Spinal cord (tissue), 10 donors: Measurements from ENCODE around the gene WFIKKN2. TPM values are rescaled to one million over a fixed set of nuclear protein-coding genes. Genes with fewer than 3 reads are reported as not detected.

Experiments
- DNase-seq, 6 donors: peaks; one replicate each; pipeline versions ENCODE4 v3.0.0 to v3.0.0-alpha.2; 2013 to 2015; ENCODE audit warnings: low spot score in 6 of 6, low read depth in 4 of 6
- H3K27ac ChIP-seq: one replicate; pipeline ENCODE4 v1.5.1; 2013; ENCODE audit warnings: low read depth, low read length, control low read depth
- H3K27me3 ChIP-seq: one replicate; pipeline ENCODE4 v1.6.1; 2013; ENCODE audit warnings: low read length; ENCODE audit not compliant: control insufficient read depth, insufficient read depth
- H3K36me3 ChIP-seq: one replicate; pipeline ENCODE4 v1.6.1; 2013; ENCODE audit warnings: low read length; ENCODE audit not compliant: control insufficient read depth, insufficient read depth
- H3K4me1 ChIP-seq: one replicate; pipeline ENCODE4 v1.6.1; 2013; ENCODE audit warnings: low read length; ENCODE audit not compliant: control insufficient read depth, insufficient read depth
- H3K4me3 ChIP-seq: one replicate; pipeline ENCODE4 v1.5.1; 2013; ENCODE audit warnings: low read depth, low read length, control low read depth
- H3K9me3 ChIP-seq: one replicate; pipeline ENCODE4 v1.6.1; 2013; ENCODE audit warnings: low read length; ENCODE audit not compliant: control insufficient read depth, insufficient read depth
- WGBS: methylation state at CpG from one replicate; pipeline ENCODE4 v1.1.5; 2013; ENCODE audit warnings: missing lambda C conversion rate; ENCODE audit not compliant: insufficient coverage; 5-methylcytosine and 5-hydroxymethylcytosine counted together
- polyA plus RNA-seq, 2 donors: library from polyadenylated mRNA; unstranded; fragments of 120-200 nt; gene quantifications; one replicate each; pipeline ENCODE4 v1.2.1, GENCODE V29; 2013; ENCODE audit not compliant: insufficient read length in 2 of 2
- total RNA-seq, 2 donors: library from RNA; depleted of rRNA in 1 of 2; stranded (reverse); fragments of 120-200 nt in 1 of 2; fragments of >200 nt in 1 of 2; gene quantifications; one replicate each; pipeline versions ENCODE4 v1.2.3 to v1.2.4, GENCODE V29; 2013 to 2014
- donor health status: healthy.

The WFIKKN2 gene
- total and polyA plus RNA-seq, 4 donors, result 6.3 to 111 (median 13.4) TPM

GRCh38 chr17:50807675-50808074, 27.7 kb upstream of the WFIKKN2 start:
- Histone ChIP-seq H3K9me3 (no peaks in the 10 kb centered on the region), H3K27ac (no peak overlapping the region), H3K27me3 (no peaks in the 10 kb centered on the region), H3K4me3 (no peak overlapping the region), H3K36me3 (no peaks in the 10 kb centered on the region), H3K4me1 (no peaks in the 10 kb centered on the region)
- 80% methylated on average over 3 of the region's 5 CpGs for WGBS
- no peak for DNase-seq

GRCh38 chr17:50808413-50808812, 27.0 kb upstream of the WFIKKN2 start:
- no peaks in the 10 kb centered on the region for H3K4me1 ChIP-seq
- no peak overlapping the region for H3K4me3 ChIP-seq
- 94% methylated on average over 6 of the region's 7 CpGs for WGBS
- H3K27me3 ChIP-seq, result no peaks in the 10 kb centered on the region
- no peak overlapping the region for H3K27ac ChIP-seq
- no peaks in the 10 kb centered on the region for H3K36me3 ChIP-seq
- no peaks in the 10 kb centered on the region for H3K9me3 ChIP-seq
- no peak for DNase-seq

GRCh38 chr17:50808888-50809287, 26.5 kb upstream of the WFIKKN2 start:
- no peak for DNase-seq
- no peak overlapping the region for H3K4me3 ChIP-seq
- H3K9me3 ChIP-seq, result no peaks in the 10 kb centered on the region
- WGBS, result 80% methylated on average over 3 of the region's 3 CpGs
- no peaks in the 10 kb centered on the region for H3K4me1 ChIP-seq
- H3K27ac ChIP-seq, result no peak overlapping the region
- no peaks in the 10 kb centered on the region for H3K36me3 ChIP-seq
- H3K27me3 ChIP-seq, result no peaks in the 10 kb centered on the region

- Histone ChIP-seq H3K27ac (no peak overlapping the region), H3K36me3 (no peaks in the 10 kb centered on the region), H3K4me3 (no peak overlapping the region), H3K4me1 (peaks cover 5% of the 10 kb centered on the region), H3K9me3 (no peaks in the 10 kb centered on the region), H3K27me3 (peaks cover 2% of the 10 kb centered on the region)
- no peak for DNase-seq
These were observed 21.8 kb upstream of the WFIKKN2 start for GRCh38 chr17:50813583-50813982.

- peaks cover 2% of the 10 kb centered on the region for H3K27me3 ChIP-seq
- no peak overlapping the region for H3K4me3 ChIP-seq
- H3K4me1 ChIP-seq, result peaks cover 5% of the 10 kb centered on the region
- DNase-seq, result no peak
- WGBS, result 80% methylated on average over 3 of the region's 3 CpGs
- no peak overlapping the region for H3K27ac ChIP-seq
- H3K9me3 ChIP-seq, result no peaks in the 10 kb centered on the region
- H3K36me3 ChIP-seq, result no peaks in the 10 kb centered on the region
These were observed 20.0 kb upstream of the WFIKKN2 start for GRCh38 chr17:50815400-50815799.

GRCh38 chr17:50816271-50816670, 19.1 kb upstream of the WFIKKN2 start:
- peaks cover 2% of the 10 kb centered on the region for H3K27me3 ChIP-seq
- H3K4me1 ChIP-seq, result peaks cover 5% of the 10 kb centered on the region
- no peaks in the 10 kb centered on the region for H3K9me3 ChIP-seq
- no peak overlapping the region for H3K27ac ChIP-seq
- H3K36me3 ChIP-seq, result no peaks in the 10 kb centered on the region
- no peak for DNase-seq
- WGBS, result 79% methylated on average over 3 of the region's 5 CpGs
- no peak overlapping the region for H3K4me3 ChIP-seq

DNA sequence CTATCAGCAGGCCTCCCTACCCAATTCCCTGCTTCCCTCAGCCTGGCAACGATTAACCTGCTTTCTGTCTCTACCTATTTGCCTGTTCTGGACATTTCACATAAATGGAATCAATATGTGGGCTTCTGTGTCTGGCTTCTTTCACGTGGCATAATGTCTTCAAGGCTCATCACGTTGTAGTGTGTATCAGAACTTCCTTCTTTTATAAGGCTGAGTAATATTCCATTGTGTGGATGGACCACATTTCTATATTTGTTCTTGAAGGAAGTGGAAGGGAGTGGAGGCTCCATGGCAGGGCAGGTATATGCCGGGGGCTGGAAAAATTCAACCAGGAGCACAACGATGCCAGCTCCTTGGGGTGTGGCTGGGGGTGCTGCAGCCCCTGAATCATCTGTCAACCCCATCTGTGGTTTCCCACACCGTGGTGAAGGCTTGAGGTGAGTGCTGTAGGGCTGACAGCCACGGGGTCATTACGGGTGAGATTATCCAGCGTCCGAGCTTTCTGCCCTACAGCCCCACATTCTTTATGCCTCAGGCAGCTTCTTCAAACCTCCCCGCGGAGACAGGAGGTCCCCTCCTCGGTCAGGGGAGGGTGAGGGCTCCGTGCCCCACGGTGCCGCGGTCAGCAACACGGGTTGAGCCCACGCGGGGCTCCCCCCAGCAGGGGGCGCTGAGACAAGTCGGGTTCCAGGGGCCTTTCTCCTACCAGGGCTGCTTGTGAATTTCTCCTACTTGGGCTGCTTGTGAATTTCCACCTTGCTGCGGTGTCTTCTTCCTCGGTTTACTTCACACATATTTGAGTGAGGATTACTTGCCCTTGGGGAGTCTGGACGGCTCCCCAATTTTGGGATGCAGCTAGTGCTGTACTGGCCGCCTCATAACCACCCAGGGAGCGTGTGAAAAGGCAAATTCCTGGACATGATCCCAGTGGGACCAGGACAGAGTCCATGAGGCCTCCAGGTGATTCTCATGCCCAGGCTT, 18.3 kb upstream of the WFIKKN2 start:
- Histone ChIP-seq H3K27ac (no peak overlapping the region), H3K4me1 (peaks cover 5% of the 10 kb centered on the region), H3K36me3 (no peaks in the 10 kb centered on the region), H3K9me3 (no peaks in the 10 kb centered on the region), H3K4me3 (no peak overlapping the region), H3K27me3 (peaks cover 2% of the 10 kb centered on the region)
- 41% methylated on average over 24 of the region's 27 CpGs for WGBS
- no peak for DNase-seq

DNA sequence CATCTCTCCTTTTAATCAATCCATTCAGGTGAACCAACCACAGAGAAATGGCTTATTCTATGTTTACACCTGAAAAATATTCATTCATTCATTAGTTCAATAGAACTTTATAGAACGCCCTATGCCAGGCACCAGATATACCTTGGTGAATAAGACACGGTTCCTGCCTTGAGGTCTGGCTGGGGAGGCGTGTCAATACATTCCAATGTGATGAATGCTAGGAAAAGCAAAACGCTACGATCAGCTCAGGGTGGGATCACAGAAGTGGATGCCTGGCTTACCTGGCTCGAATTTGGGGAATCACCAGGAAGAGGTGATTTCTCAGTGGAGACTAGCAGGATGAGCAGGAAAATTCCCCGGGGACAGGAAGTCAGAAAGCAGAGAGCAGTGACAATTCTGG, 17.5 kb upstream of the WFIKKN2 start:
- no peak overlapping the region for H3K4me3 ChIP-seq
- no peak for DNase-seq
- no peak overlapping the region for H3K27ac ChIP-seq
- peaks cover 2% of the 10 kb centered on the region for H3K27me3 ChIP-seq
- WGBS, result 77% methylated on average over 6 of the region's 7 CpGs
- peaks cover 5% of the 10 kb centered on the region for H3K4me1 ChIP-seq
- H3K36me3 ChIP-seq, result no peaks in the 10 kb centered on the region
- peaks cover 1% of the 10 kb centered on the region for H3K9me3 ChIP-seq

DNA sequence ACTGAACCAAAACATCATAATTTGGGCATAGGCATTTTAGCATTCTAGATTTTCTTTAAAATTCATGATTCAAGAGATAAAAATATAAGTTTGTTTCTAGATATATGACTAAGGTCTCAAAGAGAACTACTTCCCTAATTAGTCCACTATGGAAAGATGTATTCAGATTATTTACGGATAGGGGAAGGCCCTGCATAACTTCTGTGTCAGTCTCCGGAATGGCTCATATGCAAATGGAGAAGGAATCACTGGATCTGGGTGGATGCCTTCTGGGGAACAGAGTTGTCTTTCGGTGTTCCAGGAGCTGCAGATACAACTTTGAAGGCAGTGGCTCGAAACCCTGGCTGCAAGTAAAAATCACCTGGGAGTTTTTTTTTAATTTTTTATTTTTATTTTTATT, 17.1 kb upstream of the WFIKKN2 start:
- H3K9me3 ChIP-seq, result peaks cover 3% of the 10 kb centered on the region
- WGBS, result 93% methylated on average over 3 of the region's 4 CpGs
- no peak for DNase-seq

More for the DNA sequence above, 17.1 kb upstream of the WFIKKN2 start:
- peaks cover 5% of the 10 kb centered on the region for H3K4me1 ChIP-seq
- H3K36me3 ChIP-seq, result no peaks in the 10 kb centered on the region
- peaks cover 2% of the 10 kb centered on the region for H3K27me3 ChIP-seq
- H3K27ac ChIP-seq, result no peak overlapping the region
- no peak overlapping the region for H3K4me3 ChIP-seq
